ENCODE results near the gene FLT3LG.

DNA sequence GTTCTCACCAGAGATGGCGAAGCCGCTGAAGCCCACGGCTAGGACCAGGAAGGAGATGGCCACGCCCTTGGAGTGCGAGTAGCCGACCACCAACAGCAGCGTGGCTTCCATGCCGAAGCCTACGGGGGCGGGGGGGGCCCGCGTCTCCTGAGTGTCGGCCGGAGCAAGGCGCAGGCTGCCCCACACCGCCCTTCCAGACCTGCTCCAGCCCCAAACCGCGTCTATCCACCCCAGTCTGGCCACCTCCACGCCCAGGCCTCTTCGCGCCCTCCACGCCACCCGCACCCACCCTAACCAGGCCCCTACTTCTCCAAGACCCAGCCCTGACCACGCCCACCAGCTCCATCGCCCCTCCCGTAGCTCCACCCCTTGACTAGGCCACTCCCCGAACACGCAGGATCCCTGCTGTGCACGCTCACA lies 42.7 kb upstream of the FLT3LG start:
- TF ChIP-seq, protein P1, sequence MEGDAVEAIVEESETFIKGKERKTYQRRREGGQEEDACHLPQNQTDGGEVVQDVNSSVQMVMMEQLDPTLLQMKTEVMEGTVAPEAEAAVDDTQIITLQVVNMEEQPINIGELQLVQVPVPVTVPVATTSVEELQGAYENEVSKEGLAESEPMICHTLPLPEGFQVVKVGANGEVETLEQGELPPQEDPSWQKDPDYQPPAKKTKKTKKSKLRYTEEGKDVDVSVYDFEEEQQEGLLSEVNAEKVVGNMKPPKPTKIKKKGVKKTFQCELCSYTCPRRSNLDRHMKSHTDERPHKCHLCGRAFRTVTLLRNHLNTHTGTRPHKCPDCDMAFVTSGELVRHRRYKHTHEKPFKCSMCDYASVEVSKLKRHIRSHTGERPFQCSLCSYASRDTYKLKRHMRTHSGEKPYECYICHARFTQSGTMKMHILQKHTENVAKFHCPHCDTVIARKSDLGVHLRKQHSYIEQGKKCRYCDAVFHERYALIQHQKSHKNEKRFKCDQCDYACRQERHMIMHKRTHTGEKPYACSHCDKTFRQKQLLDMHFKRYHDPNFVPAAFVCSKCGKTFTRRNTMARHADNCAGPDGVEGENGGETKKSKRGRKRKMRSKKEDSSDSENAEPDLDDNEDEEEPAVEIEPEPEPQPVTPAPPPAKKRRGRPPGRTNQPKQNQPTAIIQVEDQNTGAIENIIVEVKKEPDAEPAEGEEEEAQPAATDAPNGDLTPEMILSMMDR (IDR thresholded peaks at IDR 0.05 in 2 of 3, conservative IDR thresholded peaks at IDR 0.05 in 1 of 3; ENCODE audit: insufficient read depth in 2 of 3, low read depth in 1 of 3, low read length in 3 of 3): no peak
- no peak for TF ChIP-seq ESRRB (CRISPR knock-in tag; IDR thresholded peaks at IDR 0.05; ENCODE audit: borderline replicate concordance)
- no peak for TF ChIP-seq RAD21 (CRISPR knock-in tag; conservative IDR thresholded peaks at IDR 0.05 in 1 of 2, IDR thresholded peaks at IDR 0.05 in 1 of 2)
- TF ChIP-seq RBM34 (IDR thresholded peaks at IDR 0.05; ENCODE audit: borderline replicate concordance, insufficient read depth, low read length): no peak
- TF ChIP-seq, protein P2, sequence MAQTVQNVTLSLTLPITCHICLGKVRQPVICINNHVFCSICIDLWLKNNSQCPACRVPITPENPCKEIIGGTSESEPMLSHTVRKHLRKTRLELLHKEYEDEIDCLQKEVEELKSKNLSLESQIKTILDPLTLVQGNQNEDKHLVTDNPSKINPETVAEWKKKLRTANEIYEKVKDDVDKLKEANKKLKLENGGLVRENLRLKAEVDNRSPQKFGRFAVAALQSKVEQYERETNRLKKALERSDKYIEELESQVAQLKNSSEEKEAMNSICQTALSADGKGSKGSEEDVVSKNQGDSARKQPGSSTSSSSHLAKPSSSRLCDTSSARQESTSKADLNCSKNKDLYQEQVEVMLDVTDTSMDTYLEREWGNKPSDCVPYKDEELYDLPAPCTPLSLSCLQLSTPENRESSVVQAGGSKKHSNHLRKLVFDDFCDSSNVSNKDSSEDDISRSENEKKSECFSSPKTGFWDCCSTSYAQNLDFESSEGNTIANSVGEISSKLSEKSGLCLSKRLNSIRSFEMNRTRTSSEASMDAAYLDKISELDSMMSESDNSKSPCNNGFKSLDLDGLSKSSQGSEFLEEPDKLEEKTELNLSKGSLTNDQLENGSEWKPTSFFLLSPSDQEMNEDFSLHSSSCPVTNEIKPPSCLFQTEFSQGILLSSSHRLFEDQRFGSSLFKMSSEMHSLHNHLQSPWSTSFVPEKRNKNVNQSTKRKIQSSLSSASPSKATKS (CRISPR knock-in tag; IDR thresholded peaks at IDR 0.05): no peak
- no peak for TF ChIP-seq CHD4 (IDR thresholded peaks at IDR 0.05; ENCODE audit: insufficient read depth, insufficient replicate concordance, low read depth, low read length, poor library complexity, severe bottlenecking)
- TF ChIP-seq, protein P3, sequence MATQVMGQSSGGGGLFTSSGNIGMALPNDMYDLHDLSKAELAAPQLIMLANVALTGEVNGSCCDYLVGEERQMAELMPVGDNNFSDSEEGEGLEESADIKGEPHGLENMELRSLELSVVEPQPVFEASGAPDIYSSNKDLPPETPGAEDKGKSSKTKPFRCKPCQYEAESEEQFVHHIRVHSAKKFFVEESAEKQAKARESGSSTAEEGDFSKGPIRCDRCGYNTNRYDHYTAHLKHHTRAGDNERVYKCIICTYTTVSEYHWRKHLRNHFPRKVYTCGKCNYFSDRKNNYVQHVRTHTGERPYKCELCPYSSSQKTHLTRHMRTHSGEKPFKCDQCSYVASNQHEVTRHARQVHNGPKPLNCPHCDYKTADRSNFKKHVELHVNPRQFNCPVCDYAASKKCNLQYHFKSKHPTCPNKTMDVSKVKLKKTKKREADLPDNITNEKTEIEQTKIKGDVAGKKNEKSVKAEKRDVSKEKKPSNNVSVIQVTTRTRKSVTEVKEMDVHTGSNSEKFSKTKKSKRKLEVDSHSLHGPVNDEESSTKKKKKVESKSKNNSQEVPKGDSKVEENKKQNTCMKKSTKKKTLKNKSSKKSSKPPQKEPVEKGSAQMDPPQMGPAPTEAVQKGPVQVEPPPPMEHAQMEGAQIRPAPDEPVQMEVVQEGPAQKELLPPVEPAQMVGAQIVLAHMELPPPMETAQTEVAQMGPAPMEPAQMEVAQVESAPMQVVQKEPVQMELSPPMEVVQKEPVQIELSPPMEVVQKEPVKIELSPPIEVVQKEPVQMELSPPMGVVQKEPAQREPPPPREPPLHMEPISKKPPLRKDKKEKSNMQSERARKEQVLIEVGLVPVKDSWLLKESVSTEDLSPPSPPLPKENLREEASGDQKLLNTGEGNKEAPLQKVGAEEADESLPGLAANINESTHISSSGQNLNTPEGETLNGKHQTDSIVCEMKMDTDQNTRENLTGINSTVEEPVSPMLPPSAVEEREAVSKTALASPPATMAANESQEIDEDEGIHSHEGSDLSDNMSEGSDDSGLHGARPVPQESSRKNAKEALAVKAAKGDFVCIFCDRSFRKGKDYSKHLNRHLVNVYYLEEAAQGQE (IDR thresholded peaks at IDR 0.05; ENCODE audit: borderline replicate concordance): no peak
- TF ChIP-seq, protein P3 (CRISPR knock-in tag; IDR thresholded peaks at IDR 0.05; ENCODE audit: low read depth): no peak
- no peak for TF ChIP-seq SMARCA4 (IDR thresholded peaks at IDR 0.05)
- TF ChIP-seq, protein P4, sequence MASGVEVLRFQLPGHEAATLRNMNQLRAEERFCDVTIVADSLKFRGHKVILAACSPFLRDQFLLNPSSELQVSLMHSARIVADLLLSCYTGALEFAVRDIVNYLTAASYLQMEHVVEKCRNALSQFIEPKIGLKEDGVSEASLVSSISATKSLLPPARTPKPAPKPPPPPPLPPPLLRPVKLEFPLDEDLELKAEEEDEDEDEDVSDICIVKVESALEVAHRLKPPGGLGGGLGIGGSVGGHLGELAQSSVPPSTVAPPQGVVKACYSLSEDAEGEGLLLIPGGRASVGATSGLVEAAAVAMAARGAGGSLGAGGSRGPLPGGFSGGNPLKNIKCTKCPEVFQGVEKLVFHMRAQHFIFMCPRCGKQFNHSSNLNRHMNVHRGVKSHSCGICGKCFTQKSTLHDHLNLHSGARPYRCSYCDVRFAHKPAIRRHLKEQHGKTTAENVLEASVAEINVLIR (CRISPR knock-in tag; IDR thresholded peaks at IDR 0.05): no peak
- TF ChIP-seq, protein P5, sequence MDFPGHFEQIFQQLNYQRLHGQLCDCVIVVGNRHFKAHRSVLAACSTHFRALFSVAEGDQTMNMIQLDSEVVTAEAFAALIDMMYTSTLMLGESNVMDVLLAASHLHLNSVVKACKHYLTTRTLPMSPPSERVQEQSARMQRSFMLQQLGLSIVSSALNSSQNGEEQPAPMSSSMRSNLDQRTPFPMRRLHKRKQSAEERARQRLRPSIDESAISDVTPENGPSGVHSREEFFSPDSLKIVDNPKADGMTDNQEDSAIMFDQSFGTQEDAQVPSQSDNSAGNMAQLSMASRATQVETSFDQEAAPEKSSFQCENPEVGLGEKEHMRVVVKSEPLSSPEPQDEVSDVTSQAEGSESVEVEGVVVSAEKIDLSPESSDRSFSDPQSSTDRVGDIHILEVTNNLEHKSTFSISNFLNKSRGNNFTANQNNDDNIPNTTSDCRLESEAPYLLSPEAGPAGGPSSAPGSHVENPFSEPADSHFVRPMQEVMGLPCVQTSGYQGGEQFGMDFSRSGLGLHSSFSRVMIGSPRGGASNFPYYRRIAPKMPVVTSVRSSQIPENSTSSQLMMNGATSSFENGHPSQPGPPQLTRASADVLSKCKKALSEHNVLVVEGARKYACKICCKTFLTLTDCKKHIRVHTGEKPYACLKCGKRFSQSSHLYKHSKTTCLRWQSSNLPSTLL (IDR thresholded peaks at IDR 0.05): no peak
